Left colon (tissue), 2 donors: Measurements from ENCODE around the gene SLCO6A1. TPM values are rescaled to one million over a fixed set of nuclear protein-coding genes. Genes with fewer than 3 reads are reported as not detected.

ENCODE experiments used
- total RNA-seq, 2 donors: library from RNA; stranded (reverse); fragmentation: NEBNext Ultra II Directional; extraction: Animal tissue kit (Norgen Biotek cat#: 25700); gene quantifications; one replicate each; pipeline ENCODE4 v1.2.1, GENCODE V29; 2021
- donor health status: DM: no; HTN: no; CAD: no.
- donor health status: DM: yes; HTN: yes; CAD: no.

The SLCO6A1 gene
- total RNA-seq, 2 donors from 2014 or later, result not detected

Other genes with a start within 250 kb of the SLCO6A1 start
- gene SLCO4C1, start 202.7 kb downstream of the SLCO6A1 start, total RNA-seq, result 1 to 10 TPM; 2.3 to 2.7 TPM